NCI-H2227 (cell line): ENCODE data around the gene MGST1.
A peak's percentile ranks its signal among the peaks of the same experiment; 100 is the strongest.
"Not testable (repeated sequence)": the region's sequence is repeated elsewhere in the genome, so short reads cannot be mapped to it uniquely, and the experiment has no call there.

Source experiments
- DNase-seq: peaks from one replicate; lab custom pipeline; 2025; ENCODE audit not compliant: unreplicated experiment; lab: John Stamatoyannopoulos, UW

MGST1 gene

DNA sequence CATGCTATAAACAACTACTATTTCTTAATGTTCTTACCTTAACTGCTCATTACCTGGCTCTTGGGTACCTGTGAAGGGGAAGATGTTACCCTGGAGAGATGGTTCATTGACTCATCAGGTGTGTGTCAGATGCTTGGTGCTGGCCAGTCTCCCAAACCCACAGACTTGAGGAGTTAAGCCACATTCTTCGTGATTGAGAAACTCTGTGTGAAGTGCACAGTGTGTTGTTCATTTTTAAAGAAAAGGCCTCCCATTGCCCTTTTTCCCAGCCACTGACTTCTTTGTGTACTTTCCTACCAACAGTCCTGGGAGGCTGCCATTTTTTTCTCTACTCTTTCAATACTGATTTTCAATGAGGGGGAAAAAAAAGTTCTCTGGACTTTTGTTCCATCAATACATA, 3.2 kb downstream of the MGST1 start:
- no peak for DNase-seq

DNA sequence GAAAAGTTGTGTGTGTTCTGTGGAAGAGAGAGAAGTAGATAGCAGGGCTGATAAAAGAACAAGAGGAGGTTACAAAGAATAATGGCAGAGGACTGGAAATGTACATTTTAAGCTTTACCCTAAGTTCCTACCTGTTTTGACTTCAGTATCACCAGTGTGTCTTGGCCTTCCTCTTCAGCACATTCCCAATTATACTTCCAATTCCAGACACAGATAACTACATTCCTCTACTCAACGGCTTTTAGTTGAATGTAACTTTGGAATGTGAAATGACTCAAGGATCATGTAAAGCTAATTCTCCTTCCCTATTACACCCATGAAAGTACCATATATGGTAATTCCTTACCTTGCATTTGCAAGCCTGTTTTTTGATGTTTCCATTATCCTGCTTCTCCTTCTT, 5.0 kb downstream of the MGST1 start:
- no peak for DNase-seq

GRCh38 chr12:16358878-16359277, 11.4 kb downstream of the MGST1 start:
- no peak for DNase-seq

GRCh38 chr12:16359512-16360491, 12.4 kb downstream of the MGST1 start:
- no peak for DNase-seq

- DNase-seq: no peak
These were observed 13.8 kb downstream of the MGST1 start for GRCh38 chr12:16361142-16361783.

GRCh38 chr12:16362550-16362949, 15.1 kb downstream of the MGST1 start:
- no peak for DNase-seq

DNA sequence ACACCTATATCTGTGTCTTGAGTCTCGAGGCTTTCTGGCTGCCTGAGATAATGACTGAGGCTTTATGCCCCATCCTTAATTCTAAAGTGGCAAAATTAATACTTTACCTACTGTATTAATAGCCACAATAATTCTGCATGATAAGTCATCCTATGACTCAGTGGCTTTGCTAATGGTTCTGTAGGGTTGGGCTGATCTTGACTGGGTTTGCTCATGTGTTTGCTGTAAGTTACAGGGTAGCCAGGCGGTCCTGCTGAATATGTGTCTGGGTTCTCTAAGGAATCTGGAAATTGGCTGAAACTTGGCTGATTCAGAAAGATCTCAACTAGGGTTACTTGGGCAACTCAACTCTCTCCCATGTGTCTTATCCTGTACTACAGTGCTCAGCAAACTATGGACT, 21.7 kb downstream of the MGST1 start:
- no peak for DNase-seq

DNA sequence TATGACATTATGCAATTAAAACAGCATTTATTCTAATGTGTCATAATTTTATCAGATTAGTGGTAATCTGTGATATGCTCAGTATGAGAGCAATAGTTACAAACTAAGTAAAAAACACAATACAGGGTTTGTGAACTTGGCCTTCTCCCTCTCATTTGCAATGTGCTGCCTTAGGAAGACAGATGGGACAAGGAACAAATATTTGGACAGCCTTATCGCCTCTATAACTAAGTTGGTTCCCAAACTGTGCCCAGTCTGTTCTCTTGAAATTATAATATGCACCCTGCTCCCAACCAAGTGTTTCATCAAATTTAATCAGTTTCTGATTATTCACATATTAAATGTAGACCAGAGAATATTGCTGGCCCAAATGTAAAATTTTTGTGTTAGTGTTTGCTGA, 22.7 kb downstream of the MGST1 start:
- no peak for DNase-seq

GRCh38 chr12:16382652-16383312, 35.3 kb downstream of the MGST1 start:
- DNase-seq: not testable (repeated sequence)

- DNase-seq: no peak
These were observed 37.3 kb downstream of the MGST1 start for GRCh38 chr12:16384732-16385131.

GRCh38 chr12:16385782-16386646, 38.6 kb downstream of the MGST1 start:
- DNase-seq: peak; percentile 62

DNA sequence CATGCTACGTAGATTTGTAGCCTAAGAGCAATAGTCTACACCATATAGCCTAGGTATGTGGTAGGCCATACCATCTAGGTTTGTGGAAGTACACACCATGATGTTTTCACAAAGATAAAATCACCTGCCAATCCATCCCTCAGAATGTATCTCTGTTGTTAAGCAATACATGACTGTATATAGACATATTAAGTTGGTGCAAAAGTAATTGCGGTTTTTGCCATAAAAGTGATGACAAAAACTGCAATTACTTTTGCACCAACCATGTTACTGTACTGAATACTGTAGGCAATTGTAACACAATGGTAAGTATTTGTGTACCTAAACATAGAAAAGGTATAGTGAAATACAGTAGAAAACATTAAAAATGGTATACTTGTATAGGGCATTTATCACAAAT, 40.5 kb downstream of the MGST1 start:
- DNase-seq: no peak

- no peak for DNase-seq
These were observed 42.1 kb downstream of the MGST1 start for GRCh38 chr12:16389594-16389993.

DNA sequence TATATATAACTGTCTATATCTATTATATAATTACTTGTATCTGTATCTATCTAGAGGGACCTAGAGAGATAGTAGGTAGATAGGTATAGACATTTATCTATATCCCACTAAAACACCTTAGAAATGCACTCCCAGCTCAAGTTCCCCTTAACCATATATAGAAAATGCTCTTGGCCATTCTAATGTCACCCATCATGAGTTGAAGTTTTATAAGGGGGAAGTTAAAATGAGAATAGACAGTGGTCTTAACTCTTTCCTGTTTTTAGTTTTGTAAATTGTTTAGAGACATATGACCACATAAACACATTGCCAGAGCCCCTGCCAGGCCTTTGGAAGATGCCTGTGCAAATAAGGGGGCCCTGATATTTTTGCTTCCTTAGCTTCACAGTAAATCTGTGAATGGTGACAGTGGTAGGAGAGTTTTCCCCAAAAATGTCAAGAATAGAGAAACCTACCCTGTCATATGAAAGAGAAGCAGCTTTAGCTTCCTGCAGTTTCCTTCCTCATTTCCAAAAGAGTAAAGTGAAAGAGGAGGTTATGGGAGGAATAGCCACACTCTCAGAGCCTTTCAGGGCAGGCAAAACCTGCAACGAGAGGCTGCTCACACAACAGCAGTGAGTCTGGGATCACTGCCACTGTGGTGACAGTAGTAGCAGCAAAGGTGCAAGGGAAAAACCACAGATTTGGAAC, 45.5 kb downstream of the MGST1 start:
- no peak for DNase-seq

DNA sequence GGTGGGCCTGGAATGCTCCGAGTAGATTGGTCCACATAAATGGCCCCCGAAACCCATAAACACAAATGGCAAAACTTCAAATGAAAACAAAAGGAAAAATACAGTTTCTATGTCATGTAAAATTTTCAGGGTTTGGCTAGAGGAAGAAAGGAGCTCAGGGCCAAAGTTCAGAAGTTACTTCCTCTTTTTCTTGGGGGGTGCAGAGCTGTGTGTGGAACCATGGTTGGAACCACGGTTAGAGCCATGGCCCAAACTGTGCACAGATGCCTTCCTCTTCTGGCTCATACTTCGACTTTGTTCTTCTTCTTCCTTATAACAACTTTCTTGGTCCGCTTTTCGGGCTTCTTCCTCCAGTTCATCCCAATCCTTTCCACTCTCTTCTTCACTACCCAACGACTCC, 51.7 kb downstream of the MGST1 start:
- DNase-seq: no peak

- not testable (repeated sequence) for DNase-seq
These were observed 54.4 kb downstream of the MGST1 start for GRCh38 chr12:16401835-16402234.

DNA sequence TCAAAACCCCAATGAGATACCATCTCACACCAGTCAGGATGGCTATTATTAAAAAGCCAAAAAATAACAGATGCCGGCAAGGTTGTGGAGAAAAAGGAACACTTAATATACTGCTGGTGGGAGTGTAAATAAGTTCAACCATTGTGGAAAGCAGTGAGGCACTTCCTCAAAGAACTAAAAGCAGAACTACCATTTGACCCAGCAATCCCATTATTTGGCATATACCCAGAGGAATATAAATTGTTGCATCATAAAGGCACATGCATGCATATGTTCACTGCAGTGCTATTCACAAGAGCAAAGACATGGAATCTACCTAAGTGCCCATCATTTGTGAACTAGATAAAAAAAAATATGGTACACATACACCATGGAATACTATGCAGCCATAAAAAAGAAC, 59.9 kb downstream of the MGST1 start:
- DNase-seq: no peak
